Thyroid gland (tissue), 4 donors: ENCODE results near the gene MTA3. TPM values are rescaled to one million over a fixed set of nuclear protein-coding genes. Genes with fewer than 3 reads are reported as not detected.

Experiments
- DNase-seq, 2 donors: peaks; one replicate each; pipeline ENCODE4 v3.0.0-alpha.2; 2019
- H3K27ac ChIP-seq, 3 donors: fragments of 200-600 bp; sonication (generic); 1 replicate in 2 of 3; 2 replicates in 1 of 3; pipeline ENCODE4 v1.5.1; 2016 to 2019; ENCODE audit warnings: mild to moderate bottlenecking in 1 of 3, moderate library complexity in 1 of 3
- H3K27me3 ChIP-seq: fragments of 200-600 bp; sonication (generic); one replicate; pipeline ENCODE4 v1.5.1; 2019
- H3K36me3 ChIP-seq, 2 donors: fragments of 200-600 bp; sonication (generic); one replicate each; pipeline ENCODE4 v1.5.1; 2016 to 2019
- H3K4me1 ChIP-seq, 2 donors: fragments of 200-600 bp; sonication (generic); one replicate each; pipeline ENCODE4 v1.5.1; 2017 to 2019
- H3K4me3 ChIP-seq, 3 donors: fragments of 200-600 bp; sonication (generic); replicated peaks in 1 of 3; 1 replicate in 2 of 3; 2 replicates in 1 of 3; pipeline ENCODE4 v1.5.1; 2016; ENCODE audit warnings: mild to moderate bottlenecking in 1 of 3
- H3K9me3 ChIP-seq: fragments of 200-600 bp; sonication (generic); one replicate; pipeline ENCODE4 v1.5.1; 2017
- POLR2A ChIP-seq, 2 donors: fragments of 450-650 bp; IDR thresholded peaks; one replicate each; pipeline ENCODE4 v1.6.1; 2017; ENCODE audit warnings: antibody characterized with exemption in 2 of 2, mild to moderate bottlenecking in 2 of 2, moderate library complexity in 1 of 2
- WGBS, 2 donors: methylation state at CpG; one replicate each; pipeline ENCODE4 v1.1.5; 2017; 5-methylcytosine and 5-hydroxymethylcytosine counted together
- intact Hi-C: fragments of 100-400 bp; cut with DNase I; formaldehyde crosslinking; loops from one replicate; pipeline ENCODE4 v1.15.1; 2023
- total RNA-seq, 4 donors: library from RNA; depleted of rRNA; stranded (reverse); fragments of >200 nt; gene quantifications; one replicate each; pipeline ENCODE4 v1.2.3, GENCODE V29; 2016
- TF ChIP-seq, protein P1 (sequence below), 6 experiments: fragments of 200-600 bp in 3 of 6; fragments of 450-650 bp in 3 of 6; sonication (generic) in 3 of 6; IDR thresholded peaks; one replicate each; pipeline ENCODE4 v1.5.1; 2016 to 2019; ENCODE audit warnings: antibody characterized with exemption in 6 of 6, mild to moderate bottlenecking in 2 of 6, inconsistent platforms in 1 of 6, moderate library complexity in 1 of 6

The MTA3 gene
- total RNA-seq, 4 donors from 2014 or later = 29.8 to 50.0 (median 34.0) TPM

- DNase-seq = no peak
- Histone ChIP-seq H3K4me3 (no peak overlapping the region), H3K4me1 (no peaks in the 10 kb centered on the region), H3K27ac (no peak overlapping the region), H3K9me3 (no peaks in the 10 kb centered on the region), H3K36me3 (no peaks in the 10 kb centered on the region), H3K27me3 (no peaks in the 10 kb centered on the region)
- TF ChIP-seq, protein P1, sequence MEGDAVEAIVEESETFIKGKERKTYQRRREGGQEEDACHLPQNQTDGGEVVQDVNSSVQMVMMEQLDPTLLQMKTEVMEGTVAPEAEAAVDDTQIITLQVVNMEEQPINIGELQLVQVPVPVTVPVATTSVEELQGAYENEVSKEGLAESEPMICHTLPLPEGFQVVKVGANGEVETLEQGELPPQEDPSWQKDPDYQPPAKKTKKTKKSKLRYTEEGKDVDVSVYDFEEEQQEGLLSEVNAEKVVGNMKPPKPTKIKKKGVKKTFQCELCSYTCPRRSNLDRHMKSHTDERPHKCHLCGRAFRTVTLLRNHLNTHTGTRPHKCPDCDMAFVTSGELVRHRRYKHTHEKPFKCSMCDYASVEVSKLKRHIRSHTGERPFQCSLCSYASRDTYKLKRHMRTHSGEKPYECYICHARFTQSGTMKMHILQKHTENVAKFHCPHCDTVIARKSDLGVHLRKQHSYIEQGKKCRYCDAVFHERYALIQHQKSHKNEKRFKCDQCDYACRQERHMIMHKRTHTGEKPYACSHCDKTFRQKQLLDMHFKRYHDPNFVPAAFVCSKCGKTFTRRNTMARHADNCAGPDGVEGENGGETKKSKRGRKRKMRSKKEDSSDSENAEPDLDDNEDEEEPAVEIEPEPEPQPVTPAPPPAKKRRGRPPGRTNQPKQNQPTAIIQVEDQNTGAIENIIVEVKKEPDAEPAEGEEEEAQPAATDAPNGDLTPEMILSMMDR (IDR thresholded peaks at IDR 0.05) = no peak
- TF ChIP-seq POLR2A (IDR thresholded peaks at IDR 0.05) = no peak
- intact Hi-C loops = no loop called here
- WGBS, 2 donors = 94 to 100% methylated on average over 4 of the region's 4 CpGs
These were observed 17.3 kb downstream of the MTA3 start for GRCh38 chr2:42585779-42586178.

GRCh38 chr2:42587526-42588117 is 19.2 kb downstream of the MTA3 start:
- DNase-seq = no peak
- no peak overlapping the region for H3K27ac ChIP-seq
- no peaks in the 10 kb centered on the region for H3K27me3 ChIP-seq
- H3K4me3 ChIP-seq = no peak overlapping the region
- TF ChIP-seq, protein P1 (IDR thresholded peaks at IDR 0.05) = no peak
- no peak for TF ChIP-seq POLR2A (IDR thresholded peaks at IDR 0.05)
- H3K36me3 ChIP-seq = no peaks in the 10 kb centered on the region
- intact Hi-C loops = no loop called here
- no peaks in the 10 kb centered on the region for H3K9me3 ChIP-seq
- 96 to 97% methylated on average over 4 of the region's 4 CpGs for WGBS, 2 donors
- no peaks in the 10 kb centered on the region for H3K4me1 ChIP-seq

GRCh38 chr2:42588121-42588520 is 19.7 kb downstream of the MTA3 start:
- 95 to 100% methylated on average over 1 of the region's 1 CpG for WGBS, 2 donors
- H3K36me3 ChIP-seq = no peaks in the 10 kb centered on the region
- H3K27me3 ChIP-seq = no peaks in the 10 kb centered on the region
- H3K9me3 ChIP-seq = no peaks in the 10 kb centered on the region
- TF ChIP-seq, protein P1 (IDR thresholded peaks at IDR 0.05) = no peak
- TF ChIP-seq POLR2A (IDR thresholded peaks at IDR 0.05) = no peak
- intact Hi-C loops = no loop called here
- no peak overlapping the region for H3K27ac ChIP-seq
- no peak for DNase-seq
- H3K4me1 ChIP-seq = no peaks in the 10 kb centered on the region
- H3K4me3 ChIP-seq = no peak overlapping the region

DNA sequence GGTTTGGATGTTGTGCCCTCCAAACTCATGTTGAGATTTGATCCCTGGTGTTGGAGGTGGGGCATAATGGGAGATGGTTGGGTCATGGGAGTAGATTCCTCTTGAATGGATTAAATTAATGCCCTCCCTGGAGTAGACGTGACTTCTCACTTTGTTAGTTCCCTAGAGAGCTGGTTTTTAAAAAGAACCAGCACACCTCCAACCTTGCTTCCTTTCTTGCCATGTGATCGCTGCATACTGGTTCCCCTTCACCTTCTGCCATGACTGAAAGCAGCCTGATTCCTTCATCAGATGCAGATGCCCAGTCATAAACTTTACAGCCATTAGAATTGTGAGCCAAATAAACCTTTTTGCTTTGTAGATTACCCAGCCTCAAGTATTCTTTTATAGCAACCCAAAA is 21.7 kb downstream of the MTA3 start:
- intact Hi-C loops = no loop called here
- Histone ChIP-seq H3K4me1 (no peaks in the 10 kb centered on the region), H3K27ac (no peak overlapping the region), H3K27me3 (no peaks in the 10 kb centered on the region), H3K36me3 (no peaks in the 10 kb centered on the region), H3K9me3 (no peaks in the 10 kb centered on the region), H3K4me3 (no peak overlapping the region)
- 84 to 89% methylated on average over 2 of the region's 2 CpGs for WGBS, 2 donors
- DNase-seq = no peak
- TF ChIP-seq POLR2A (IDR thresholded peaks at IDR 0.05) = no peak
- TF ChIP-seq, protein P1 (IDR thresholded peaks at IDR 0.05) = no peak

GRCh38 chr2:42593282-42593681 is 24.9 kb downstream of the MTA3 start:
- no peak overlapping the region for H3K4me3 ChIP-seq
- H3K27me3 ChIP-seq = no peaks in the 10 kb centered on the region
- intact Hi-C loops = no loop called here
- no peak overlapping the region for H3K27ac ChIP-seq
- 95 to 96% methylated on average over 5 of the region's 5 CpGs for WGBS, 2 donors
- H3K36me3 ChIP-seq = no peaks in the 10 kb centered on the region
- no peaks in the 10 kb centered on the region for H3K9me3 ChIP-seq
- TF ChIP-seq POLR2A (IDR thresholded peaks at IDR 0.05) = no peak
- TF ChIP-seq, protein P1 (IDR thresholded peaks at IDR 0.05) = no peak
- DNase-seq = no peak
- H3K4me1 ChIP-seq = no peaks in the 10 kb centered on the region
